ENCODE data around the gene KCNMA1. TPM values are rescaled to one million over a fixed set of nuclear protein-coding genes. Genes with fewer than 3 reads are reported as not detected.

Gene KCNMA1
- total and polyA plus RNA-seq, 10 of the 15 experiments (the other 5 are each of a cell fraction or from before 2014, with no cell fraction given) = 8.5 to 77.0 (median 21.3) TPM

GRCh38 chr10:77474939-77475338 is 162.7 kb downstream of the KCNMA1 start:
- ChIA-PET POLR2A (no interaction called here), SMC1A (ENCODE audit: uncharacterized antibody, unreplicated experiment) (interaction anchor here (0.7 kb wide), 1 partner anchor 15 kb away, joined by 3 read pairs; no protein-coding TSS in a partner anchor), RAD21 (ENCODE audit: unreplicated experiment) (no interaction called here), CTCF (no interaction called here)
- no peak overlapping the region for H3K27ac ChIP-seq (ENCODE audit: control insufficient read depth, insufficient read depth)
- H3K9ac ChIP-seq (ENCODE audit: control insufficient read depth, insufficient read depth, low read length) = no peak overlapping the region
- no TSS peak for BruUV-seq (replicated peaks)
- no peaks in the 10 kb centered on the region for H3K9me3 ChIP-seq (replicated peaks; ENCODE audit: control insufficient read depth, insufficient read depth, low read length)
- H3K4me3 ChIP-seq = no peak overlapping the region
- intact Hi-C loops (cut with micrococcal nuclease; ENCODE audit: unreplicated experiment) (no loop called here), in situ Hi-C loops (cut with MboI) (no loop called here)
- FAIRE-seq (no peak), DNase-seq (ENCODE audit: low read depth, low spot score) (no peak), ATAC-seq (no peak)
- H2AFZ ChIP-seq (ENCODE audit: control insufficient read depth, low read depth, low read length) = no peak overlapping the region
- H3K79me2 ChIP-seq (ENCODE audit: control insufficient read depth, insufficient read depth, low read length) = no peaks in the 10 kb centered on the region
- no peaks in the 10 kb centered on the region for H3K36me3 ChIP-seq (ENCODE audit: control insufficient read depth in 2 of 2, insufficient read depth in 2 of 2, low read length in 1 of 2)
- no peaks in the 10 kb centered on the region for H4K20me1 ChIP-seq (ENCODE audit: control insufficient read depth, insufficient read depth)
- H3K4me1 ChIP-seq (ENCODE audit: control insufficient read depth, insufficient read depth, low read length) = no peaks in the 10 kb centered on the region
- no peak overlapping the region for H3K4me2 ChIP-seq (ENCODE audit: control insufficient read depth, insufficient read depth)
- no peaks in the 10 kb centered on the region for H3K27me3 ChIP-seq (replicated peaks in 1 of 2; ENCODE audit: control insufficient read depth in 2 of 2, insufficient read depth in 2 of 2, low read length in 1 of 2)
- 48% methylated on average over 5 of the region's 5 CpGs for WGBS (ENCODE audit: insufficient coverage, insufficient replicate concordance, low lambda C conversion rate, missing lambda C conversion rate)
- no peak for TF ChIP-seq POLR2AphosphoS5 (IDR thresholded peaks at IDR 0.05; ENCODE audit: low read length)
- TF ChIP-seq STAT3 (IDR thresholded peaks at IDR 0.05; ENCODE audit: low read depth, low read length) = no peak
- TF ChIP-seq FOXK2 (IDR thresholded peaks at IDR 0.05) = no peak
- TF ChIP-seq ZNF687 (IDR thresholded peaks at IDR 0.05) = no peak
- no peak for TF ChIP-seq CREM (IDR thresholded peaks at IDR 0.05; ENCODE audit: low read depth)
- no peak for TF ChIP-seq MTA2 (IDR thresholded peaks at IDR 0.05; ENCODE audit: low read depth)
- TF ChIP-seq SUZ12 (IDR thresholded peaks at IDR 0.05; ENCODE audit: unreplicated experiment) = no peak
- TF ChIP-seq, protein P1, sequence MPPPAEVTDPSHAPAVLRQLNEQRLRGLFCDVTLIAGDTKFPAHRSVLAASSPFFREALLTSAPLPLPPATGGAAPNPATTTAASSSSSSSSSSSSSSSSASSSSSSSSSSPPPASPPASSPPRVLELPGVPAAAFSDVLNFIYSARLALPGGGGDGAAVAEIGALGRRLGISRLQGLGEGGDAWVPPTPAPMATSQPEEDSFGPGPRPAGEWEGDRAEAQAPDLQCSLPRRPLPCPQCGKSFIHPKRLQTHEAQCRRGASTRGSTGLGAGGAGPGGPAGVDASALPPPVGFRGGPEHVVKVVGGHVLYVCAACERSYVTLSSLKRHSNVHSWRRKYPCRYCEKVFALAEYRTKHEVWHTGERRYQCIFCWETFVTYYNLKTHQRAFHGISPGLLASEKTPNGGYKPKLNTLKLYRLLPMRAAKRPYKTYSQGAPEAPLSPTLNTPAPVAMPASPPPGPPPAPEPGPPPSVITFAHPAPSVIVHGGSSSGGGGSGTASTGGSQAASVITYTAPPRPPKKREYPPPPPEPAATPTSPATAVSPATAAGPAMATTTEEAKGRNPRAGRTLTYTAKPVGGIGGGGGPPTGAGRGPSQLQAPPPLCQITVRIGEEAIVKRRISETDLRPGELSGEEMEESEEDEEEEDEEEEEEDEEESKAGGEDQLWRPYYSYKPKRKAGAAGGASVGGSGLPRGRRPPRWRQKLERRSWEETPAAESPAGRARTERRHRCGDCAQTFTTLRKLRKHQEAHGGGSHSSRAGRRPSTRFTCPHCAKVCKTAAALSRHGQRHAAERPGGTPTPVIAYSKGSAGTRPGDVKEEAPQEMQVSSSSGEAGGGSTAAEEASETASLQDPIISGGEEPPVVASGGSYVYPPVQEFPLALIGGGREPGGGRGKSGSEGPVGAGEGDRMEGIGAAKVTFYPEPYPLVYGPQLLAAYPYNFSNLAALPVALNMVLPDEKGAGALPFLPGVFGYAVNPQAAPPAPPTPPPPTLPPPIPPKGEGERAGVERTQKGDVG (CRISPR knock-in tag; IDR thresholded peaks at IDR 0.05) = no peak
- no peak for TF ChIP-seq NKRF (conservative IDR thresholded peaks at IDR 0.05)
- TF ChIP-seq, protein P2, sequence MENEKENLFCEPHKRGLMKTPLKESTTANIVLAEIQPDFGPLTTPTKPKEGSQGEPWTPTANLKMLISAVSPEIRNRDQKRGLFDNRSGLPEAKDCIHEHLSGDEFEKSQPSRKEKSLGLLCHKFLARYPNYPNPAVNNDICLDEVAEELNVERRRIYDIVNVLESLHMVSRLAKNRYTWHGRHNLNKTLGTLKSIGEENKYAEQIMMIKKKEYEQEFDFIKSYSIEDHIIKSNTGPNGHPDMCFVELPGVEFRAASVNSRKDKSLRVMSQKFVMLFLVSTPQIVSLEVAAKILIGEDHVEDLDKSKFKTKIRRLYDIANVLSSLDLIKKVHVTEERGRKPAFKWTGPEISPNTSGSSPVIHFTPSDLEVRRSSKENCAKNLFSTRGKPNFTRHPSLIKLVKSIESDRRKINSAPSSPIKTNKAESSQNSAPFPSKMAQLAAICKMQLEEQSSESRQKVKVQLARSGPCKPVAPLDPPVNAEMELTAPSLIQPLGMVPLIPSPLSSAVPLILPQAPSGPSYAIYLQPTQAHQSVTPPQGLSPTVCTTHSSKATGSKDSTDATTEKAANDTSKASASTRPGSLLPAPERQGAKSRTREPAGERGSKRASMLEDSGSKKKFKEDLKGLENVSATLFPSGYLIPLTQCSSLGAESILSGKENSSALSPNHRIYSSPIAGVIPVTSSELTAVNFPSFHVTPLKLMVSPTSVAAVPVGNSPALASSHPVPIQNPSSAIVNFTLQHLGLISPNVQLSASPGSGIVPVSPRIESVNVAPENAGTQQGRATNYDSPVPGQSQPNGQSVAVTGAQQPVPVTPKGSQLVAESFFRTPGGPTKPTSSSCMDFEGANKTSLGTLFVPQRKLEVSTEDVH (IDR thresholded peaks at IDR 0.05; ENCODE audit: low read depth, partially characterized antibody) = no peak
- no peak for TF ChIP-seq TARDBP (IDR thresholded peaks at IDR 0.05; ENCODE audit: borderline replicate concordance)
- TF ChIP-seq SREBF1 (IDR thresholded peaks at IDR 0.05; ENCODE audit: low read length) = no peak
- no peak for TF ChIP-seq ETV6 (conservative IDR thresholded peaks at IDR 0.05 in 1 of 2, IDR thresholded peaks at IDR 0.05 in 1 of 2; ENCODE audit: borderline replicate concordance in 1 of 2, low read depth in 1 of 2)
